AG04450 (cell line): ENCODE data around the gene SRRM3. TPM values are rescaled to one million over a fixed set of nuclear protein-coding genes. Genes with fewer than 3 reads are reported as not detected.
"Not testable (repeated sequence)": the region's sequence is repeated elsewhere in the genome, so short reads cannot be mapped to it uniquely, and the experiment has no call there.

Source experiments
- CTCF ChIA-PET: fragments of 300-600, 350-600 bp; formaldehyde crosslinking; extraction: SDS; loops from one replicate; lab custom pipeline; 2022; ENCODE audit warnings: antibody characterized with exemption, inconsistent platforms; lab: Charles Lee
- POLR2A ChIA-PET: fragments of 350-600 bp; formaldehyde crosslinking; extraction: SDS; loops from one replicate; lab custom pipeline; 2021; ENCODE audit warnings: antibody characterized with exemption, inconsistent platforms; lab: Yijun Ruan, JAX
- DNase-seq: peaks from one replicate; pipeline ENCODE4 v3.0.0-alpha.2; 2011; ENCODE audit warnings: low read depth, low spot score
- H3K27ac ChIP-seq: one replicate; pipeline ENCODE4 v1.5.1; 2012; ENCODE audit warnings: low read depth, low read length, control low read depth
- H3K27me3 ChIP-seq: one replicate; pipeline ENCODE4 v1.6.0; 2012; ENCODE audit warnings: low read length; ENCODE audit not compliant: control insufficient read depth, insufficient read depth
- H3K4me3 ChIP-seq: 2 replicates; pipeline ENCODE4 v1.5.1; 2011; ENCODE audit warnings: mild to moderate bottlenecking, low read depth, low read length, control low read depth
- H3K9me3 ChIP-seq: 2 replicates; pipeline ENCODE4 v1.5.1; 2012; ENCODE audit warnings: low read length; ENCODE audit not compliant: control insufficient read depth, insufficient read depth
- polyA plus RNA-seq: library from polyadenylated mRNA; depleted of rRNA; stranded (reverse); fragments of >200 nt; gene quantifications from 2 replicates; pipeline ENCODE4 v1.2.3, GENCODE V29; 2011
- TF ChIP-seq, protein P1 (sequence below): IDR thresholded peaks from 2 replicates; pipeline ENCODE4 v1.5.1; 2011; ENCODE audit warnings: low read depth, low read length, control low read depth, inconsistent platforms

Gene SRRM3
- polyA plus RNA-seq, 1 experiment: 1.5 TPM

- Histone ChIP-seq H3K4me3 (no peak overlapping the region), H3K27ac (no peak overlapping the region), H3K9me3 (no peaks in the 10 kb centered on the region), H3K27me3 (peaks cover 9% of the 10 kb centered on the region)
- no peak for DNase-seq
- ChIA-PET CTCF (interaction anchor here (0.6 to 1.5 kb wide), 2 partner anchors 18 to 109 kb away, joined by 3 to 4 read pairs; no protein-coding TSS in a partner anchor), POLR2A (no interaction called here)
- TF ChIP-seq, protein P1, sequence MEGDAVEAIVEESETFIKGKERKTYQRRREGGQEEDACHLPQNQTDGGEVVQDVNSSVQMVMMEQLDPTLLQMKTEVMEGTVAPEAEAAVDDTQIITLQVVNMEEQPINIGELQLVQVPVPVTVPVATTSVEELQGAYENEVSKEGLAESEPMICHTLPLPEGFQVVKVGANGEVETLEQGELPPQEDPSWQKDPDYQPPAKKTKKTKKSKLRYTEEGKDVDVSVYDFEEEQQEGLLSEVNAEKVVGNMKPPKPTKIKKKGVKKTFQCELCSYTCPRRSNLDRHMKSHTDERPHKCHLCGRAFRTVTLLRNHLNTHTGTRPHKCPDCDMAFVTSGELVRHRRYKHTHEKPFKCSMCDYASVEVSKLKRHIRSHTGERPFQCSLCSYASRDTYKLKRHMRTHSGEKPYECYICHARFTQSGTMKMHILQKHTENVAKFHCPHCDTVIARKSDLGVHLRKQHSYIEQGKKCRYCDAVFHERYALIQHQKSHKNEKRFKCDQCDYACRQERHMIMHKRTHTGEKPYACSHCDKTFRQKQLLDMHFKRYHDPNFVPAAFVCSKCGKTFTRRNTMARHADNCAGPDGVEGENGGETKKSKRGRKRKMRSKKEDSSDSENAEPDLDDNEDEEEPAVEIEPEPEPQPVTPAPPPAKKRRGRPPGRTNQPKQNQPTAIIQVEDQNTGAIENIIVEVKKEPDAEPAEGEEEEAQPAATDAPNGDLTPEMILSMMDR: no peak
Measured at GRCh38 chr7:76202666-76203030, 952 bp downstream of the SRRM3 start.

DNA sequence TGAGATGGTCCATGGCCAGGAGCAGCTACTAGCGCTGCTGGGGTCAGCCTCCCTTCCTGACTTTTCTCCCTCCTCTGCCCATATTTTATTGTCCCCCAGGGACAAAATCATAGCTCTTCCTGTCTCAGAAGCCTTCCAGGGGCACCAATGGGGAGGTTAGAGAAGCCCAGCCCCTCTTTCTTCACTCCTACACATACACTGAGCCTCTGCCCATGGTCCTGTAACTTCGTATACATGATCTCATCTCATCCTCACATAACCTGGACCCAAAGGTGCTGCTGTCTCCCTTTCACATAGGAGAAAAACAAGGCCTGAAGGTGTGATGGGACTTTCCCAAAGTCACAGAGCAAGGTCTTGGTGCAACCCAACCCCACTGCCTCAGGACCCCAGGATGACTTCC, 2.5 kb downstream of the SRRM3 start:
- peaks cover 11% of the 10 kb centered on the region for H3K27me3 ChIP-seq
- TF ChIP-seq, protein P1: no peak
- DNase-seq: no peak
- POLR2A ChIA-PET: no interaction called here
- H3K4me3 ChIP-seq: no peak overlapping the region
- H3K9me3 ChIP-seq: no peaks in the 10 kb centered on the region
- H3K27ac ChIP-seq: no peak overlapping the region
- CTCF ChIA-PET: interaction anchor here (1.0 kb wide), 1 partner anchor 58 kb away, joined by 3 read pairs; no protein-coding TSS in a partner anchor

- no peaks in the 10 kb centered on the region for H3K9me3 ChIP-seq
- peaks cover 18% of the 10 kb centered on the region for H3K27me3 ChIP-seq
- DNase-seq: no peak
- CTCF ChIA-PET: no interaction called here
- TF ChIP-seq, protein P1: no peak
- no peak overlapping the region for H3K4me3 ChIP-seq
- POLR2A ChIA-PET: no interaction called here
- no peak overlapping the region for H3K27ac ChIP-seq
Measured at GRCh38 chr7:76206633-76207032, 4.9 kb downstream of the SRRM3 start.

- CTCF ChIA-PET: no interaction called here
- POLR2A ChIA-PET: no interaction called here
- Histone ChIP-seq H3K9me3 (no peaks in the 10 kb centered on the region), H3K27ac (no peak overlapping the region), H3K27me3 (peaks cover 20% of the 10 kb centered on the region), H3K4me3 (no peak overlapping the region)
- TF ChIP-seq, protein P1: no peak
- DNase-seq: no peak
Measured at GRCh38 chr7:76209310-76209709, 7.6 kb downstream of the SRRM3 start.

DNA sequence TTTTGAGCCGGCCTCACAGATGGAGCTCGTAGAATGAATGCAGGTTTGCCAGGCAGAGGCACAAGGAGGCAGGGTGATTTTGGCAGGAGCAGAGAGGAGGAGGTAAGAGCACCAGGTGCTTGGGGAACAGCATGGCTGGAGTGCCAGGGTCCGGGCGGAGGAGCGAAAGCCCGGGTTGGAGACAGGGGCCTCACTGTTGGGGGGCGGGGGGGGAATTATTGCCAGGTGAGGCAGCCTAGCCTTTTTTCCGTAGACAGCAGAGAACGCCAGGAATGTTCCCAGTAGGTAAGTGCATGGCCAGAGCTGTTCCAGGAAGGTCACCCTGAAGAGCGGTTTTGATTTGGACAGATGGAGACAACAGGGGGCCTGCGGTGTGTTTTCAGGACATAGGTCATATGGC, 9.5 kb downstream of the SRRM3 start:
- no peak overlapping the region for H3K27ac ChIP-seq
- ChIA-PET CTCF (no interaction called here), POLR2A (no interaction called here)
- H3K27me3 ChIP-seq: peaks cover 17% of the 10 kb centered on the region
- no peak overlapping the region for H3K4me3 ChIP-seq
- TF ChIP-seq, protein P1: no peak
- H3K9me3 ChIP-seq: no peaks in the 10 kb centered on the region
- DNase-seq: no peak

DNA sequence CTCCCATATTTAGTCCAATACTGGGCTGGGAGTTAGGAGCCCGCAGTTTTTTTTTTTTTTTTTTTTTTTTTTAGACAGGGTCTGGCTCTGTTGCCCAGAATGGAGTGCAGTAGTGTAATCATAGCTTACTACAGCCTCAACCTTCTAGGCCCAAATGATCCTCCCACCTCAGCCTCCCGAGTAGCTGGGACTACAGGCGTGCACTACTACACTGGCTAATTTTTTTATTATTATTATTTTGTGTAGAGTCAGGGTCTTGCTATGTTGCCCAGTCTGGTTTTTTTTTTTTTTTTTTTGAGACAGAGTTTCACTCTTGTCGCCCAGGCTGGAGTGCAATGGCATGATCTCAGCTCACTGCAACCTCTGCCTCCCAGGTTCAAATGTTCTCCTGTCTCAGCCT, 13.7 kb downstream of the SRRM3 start:
- POLR2A ChIA-PET, H3K9me3 ChIP-seq: not testable (repeated sequence)
- CTCF ChIA-PET: interaction anchor here (0.6 kb wide), 1 partner anchor 38 kb away, joined by 3 read pairs; no protein-coding TSS in a partner anchor

More for the DNA sequence above, 13.7 kb downstream of the SRRM3 start:
- DNase-seq, H3K4me3 ChIP-seq, H3K27ac ChIP-seq: not testable (repeated sequence)
- peaks cover 30% of the 10 kb centered on the region for H3K27me3 ChIP-seq
